HG03135 (cell line): ENCODE measurements around the gene GPR26.

ENCODE experiments used
- ATAC-seq: cut with Tn5 transposase; IDR thresholded peaks from one replicate; pipeline ENCODE4 v1.9.1; 2021; ENCODE audit warnings: mild to moderate bottlenecking, moderate library complexity; ENCODE audit not compliant: unreplicated experiment

The GPR26 gene

GRCh38 chr10:123645016-123645415 is 21.1 kb upstream of the GPR26 start:
- no peak for ATAC-seq

- no peak for ATAC-seq
These were observed 20.5 kb upstream of the GPR26 start for GRCh38 chr10:123645615-123646014.

DNA sequence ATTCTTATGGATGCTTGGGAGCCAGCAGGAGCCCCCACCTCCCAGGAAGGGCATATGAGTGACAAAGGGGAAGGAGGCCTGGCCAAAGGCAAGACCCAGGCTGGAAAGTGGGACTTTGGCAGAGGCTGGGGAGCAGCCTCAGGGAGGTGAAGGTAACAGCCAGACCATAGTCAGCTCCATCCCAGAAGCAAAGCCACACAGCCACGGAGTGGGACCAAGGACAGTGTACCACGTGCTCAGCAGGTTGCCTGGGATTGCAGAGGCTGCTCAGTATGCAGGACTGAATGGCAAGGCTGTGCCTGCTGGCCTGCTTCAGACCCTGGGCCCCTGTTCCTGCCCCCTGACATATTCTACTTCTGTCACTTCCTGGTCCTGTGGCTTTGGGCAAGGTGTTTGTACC is 17.6 kb upstream of the GPR26 start:
- ATAC-seq = no peak

DNA sequence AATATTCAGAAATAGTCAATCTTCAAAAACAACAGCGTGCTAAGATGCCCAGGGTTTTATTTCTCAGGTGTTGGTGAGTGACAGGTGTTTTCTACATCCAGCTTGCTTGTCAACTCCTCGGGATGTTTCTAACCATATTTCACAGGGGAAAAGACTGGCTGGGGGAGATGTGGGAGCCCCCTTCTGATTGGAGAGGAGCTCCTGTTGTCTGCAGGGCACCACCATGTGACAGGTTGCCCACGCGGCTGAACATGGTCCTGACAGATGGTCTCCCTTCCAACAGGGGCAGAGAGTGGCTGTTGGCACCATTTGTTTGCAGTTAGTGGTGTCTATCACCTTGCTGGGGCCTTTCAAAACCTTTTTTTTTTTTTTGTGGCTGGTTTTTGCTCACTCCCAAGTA is 16.5 kb upstream of the GPR26 start:
- no peak for ATAC-seq

DNA sequence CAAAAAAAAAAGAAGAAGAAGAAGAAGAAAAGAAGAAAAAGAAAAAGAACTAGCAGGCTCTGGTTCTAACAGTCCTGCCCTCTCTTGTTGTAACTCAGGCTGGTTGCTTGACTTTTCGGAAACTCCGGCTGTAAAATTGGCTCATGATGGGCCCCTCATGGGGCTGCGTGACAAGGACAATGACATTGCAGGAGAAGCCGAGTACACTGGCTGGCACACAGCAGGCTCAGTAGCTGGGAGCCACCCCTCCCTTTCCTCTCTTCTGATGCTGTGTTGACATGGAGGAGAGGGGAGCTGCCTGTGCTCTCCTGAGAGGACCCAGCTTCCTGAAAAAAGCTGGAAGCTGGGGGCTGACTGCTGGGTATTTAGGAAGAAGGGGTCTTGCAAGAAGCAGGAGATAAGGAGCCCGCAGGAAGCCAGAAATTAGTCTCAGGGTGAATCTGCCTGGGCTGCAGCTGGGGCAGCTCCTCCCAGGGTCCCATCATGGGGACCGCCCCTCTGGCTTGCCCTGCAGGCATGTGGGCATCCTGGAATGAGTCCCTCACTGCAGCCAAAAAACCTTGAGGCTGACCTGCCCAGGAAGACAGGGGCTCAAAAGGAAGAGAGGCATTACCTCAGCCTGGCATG is 14.6 kb upstream of the GPR26 start:
- no peak for ATAC-seq

DNA sequence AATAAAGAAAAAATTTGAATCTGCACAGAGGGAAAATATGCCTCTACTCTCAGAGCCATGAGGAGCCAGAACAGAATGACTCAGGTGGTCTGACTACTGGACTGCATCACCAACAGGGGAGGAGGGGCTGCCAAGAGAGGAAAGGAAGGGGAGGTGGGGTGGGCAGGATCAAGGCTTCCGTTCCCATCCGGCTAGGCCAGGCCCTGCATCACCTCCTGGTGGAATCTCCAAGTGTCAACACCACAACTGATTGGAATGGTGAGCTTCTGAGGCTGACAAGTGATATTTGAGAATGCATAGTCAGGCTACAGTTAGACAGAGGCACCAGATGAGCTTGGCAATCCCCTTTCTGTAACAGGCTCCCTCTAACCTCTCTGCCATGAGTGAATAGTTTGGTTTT is 10.4 kb upstream of the GPR26 start:
- ATAC-seq = no peak

- no peak for ATAC-seq
These were observed 2.6 kb upstream of the GPR26 start for GRCh38 chr10:123663522-123663921.

- no peak for ATAC-seq
These were observed 466 bp upstream of the GPR26 start for GRCh38 chr10:123665491-123666286.

DNA sequence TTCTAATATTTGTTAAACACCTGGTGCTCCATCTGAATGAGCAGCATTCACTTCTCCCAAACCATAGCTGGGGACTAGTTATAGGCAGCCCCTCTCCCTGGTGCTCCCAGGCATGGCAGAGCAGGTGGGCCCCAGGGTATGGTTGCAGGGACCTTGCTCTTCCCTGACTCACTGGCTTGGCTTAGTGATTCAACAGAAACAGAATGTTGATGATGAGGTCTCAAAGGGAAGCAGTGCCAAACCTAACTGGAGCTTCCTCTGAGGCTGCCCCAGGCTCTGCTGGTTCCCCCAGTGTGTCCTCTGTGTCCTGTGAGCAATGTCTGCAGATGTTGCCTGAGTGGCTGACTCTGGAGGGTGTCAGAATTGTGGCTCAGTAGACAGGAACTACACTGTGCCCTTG is 3.7 kb downstream of the GPR26 start:
- ATAC-seq = no peak

DNA sequence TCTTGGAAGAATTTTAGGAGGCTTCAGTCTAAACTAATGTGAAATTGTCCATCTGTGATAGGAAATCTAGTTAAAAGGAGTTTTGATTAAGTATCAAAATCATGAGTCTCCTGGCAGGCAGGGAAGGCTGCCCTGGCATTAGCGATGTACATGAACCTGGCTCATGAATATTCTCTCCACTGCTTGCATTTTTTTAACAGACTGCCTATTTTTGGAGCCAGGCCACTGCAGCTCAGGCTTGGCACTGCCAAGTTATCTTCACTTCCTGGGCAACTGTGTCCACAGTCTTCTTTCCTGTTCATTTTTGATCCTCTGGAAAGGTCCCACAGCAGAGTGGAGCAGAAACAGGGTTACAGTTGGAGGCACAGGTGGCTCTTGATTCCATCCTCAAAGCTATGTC is 7.0 kb downstream of the GPR26 start:
- ATAC-seq = no peak

- ATAC-seq = no peak
These were observed 8.6 kb downstream of the GPR26 start for GRCh38 chr10:123674741-123675140.

- no peak for ATAC-seq
These were observed 9.7 kb downstream of the GPR26 start for GRCh38 chr10:123675811-123676210.

DNA sequence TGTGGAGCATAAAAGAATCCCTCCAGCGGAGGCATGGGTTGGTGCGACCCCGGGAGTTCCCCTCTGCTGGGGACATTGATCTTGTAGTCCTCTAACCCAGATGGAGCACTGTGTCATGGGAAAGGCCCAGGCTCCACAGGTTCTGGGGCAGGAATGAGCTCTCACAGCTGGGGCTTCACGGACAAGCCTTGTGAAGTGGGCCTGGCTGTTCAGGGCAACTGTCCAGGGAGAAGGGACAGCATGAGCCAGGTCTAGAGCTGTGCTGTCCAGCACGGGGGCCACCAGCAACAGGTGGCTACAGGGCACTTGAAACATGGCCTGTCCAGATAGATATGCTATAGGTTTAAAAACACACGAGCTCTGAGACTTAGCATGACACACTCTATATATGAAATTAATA is 11.4 kb downstream of the GPR26 start:
- no peak for ATAC-seq

GRCh38 chr10:123678376-123678775 is 12.2 kb downstream of the GPR26 start:
- no peak for ATAC-seq

- no peak for ATAC-seq
These were observed 15.1 kb downstream of the GPR26 start for GRCh38 chr10:123681285-123681684.

DNA sequence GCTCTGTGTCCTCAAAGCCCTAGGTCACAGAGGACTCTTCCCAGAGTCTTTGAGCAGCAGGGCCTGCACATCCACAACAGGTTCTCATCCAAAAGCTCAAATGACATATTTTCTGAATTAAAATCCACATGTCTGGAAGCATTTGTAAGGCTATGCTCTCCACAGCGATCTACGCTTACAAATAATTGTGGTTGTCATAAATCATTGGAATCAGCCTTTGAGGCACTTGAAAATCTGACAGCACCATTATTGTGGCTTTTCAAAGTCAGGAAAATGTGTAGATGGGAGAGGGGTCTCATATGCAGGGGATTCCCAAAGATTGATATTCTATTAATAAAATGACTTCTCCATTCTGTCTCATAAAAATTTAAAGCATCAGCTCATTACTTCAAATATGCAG is 16.3 kb downstream of the GPR26 start:
- no peak for ATAC-seq

- ATAC-seq = no peak
These were observed 17.3 kb downstream of the GPR26 start for GRCh38 chr10:123683459-123683858.

DNA sequence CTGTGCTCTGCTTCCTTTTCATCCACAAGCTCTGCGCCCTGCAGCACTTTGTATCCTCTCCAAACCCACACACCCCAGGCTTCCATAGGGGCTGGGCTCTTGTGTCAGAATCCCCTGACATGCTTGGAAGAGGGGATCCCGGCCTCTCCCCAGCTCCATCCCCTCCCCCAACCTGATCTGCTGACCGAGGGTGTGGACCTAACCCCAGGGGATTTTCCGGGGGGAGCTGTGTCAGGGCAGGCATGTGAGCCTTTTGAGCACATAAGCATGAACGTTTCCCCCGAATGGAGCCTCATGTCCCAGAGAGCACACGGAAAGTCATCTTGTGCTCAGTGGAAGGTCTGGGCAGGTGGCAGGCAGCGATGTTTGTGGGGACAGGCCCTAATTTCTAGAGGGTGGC is 17.7 kb downstream of the GPR26 start:
- no peak for ATAC-seq

- ATAC-seq = no peak
These were observed 19.1 kb downstream of the GPR26 start for GRCh38 chr10:123685260-123685659.

DNA sequence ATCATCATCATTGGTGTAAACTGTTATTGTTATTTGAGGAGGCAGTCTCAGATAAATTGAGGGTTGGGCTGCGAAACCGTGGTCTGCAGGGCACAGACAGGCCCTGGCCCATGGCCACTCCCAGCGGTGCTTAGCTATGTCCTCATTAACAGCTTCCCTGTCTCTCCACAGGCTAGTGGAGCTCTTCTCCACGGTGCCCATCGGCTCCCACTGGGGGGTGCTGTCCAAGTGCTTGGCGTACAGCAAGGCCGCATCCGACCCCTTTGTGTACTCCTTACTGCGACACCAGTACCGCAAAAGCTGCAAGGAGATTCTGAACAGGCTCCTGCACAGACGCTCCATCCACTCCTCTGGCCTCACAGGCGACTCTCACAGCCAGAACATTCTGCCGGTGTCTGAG is 21.6 kb downstream of the GPR26 start:
- no peak for ATAC-seq

DNA sequence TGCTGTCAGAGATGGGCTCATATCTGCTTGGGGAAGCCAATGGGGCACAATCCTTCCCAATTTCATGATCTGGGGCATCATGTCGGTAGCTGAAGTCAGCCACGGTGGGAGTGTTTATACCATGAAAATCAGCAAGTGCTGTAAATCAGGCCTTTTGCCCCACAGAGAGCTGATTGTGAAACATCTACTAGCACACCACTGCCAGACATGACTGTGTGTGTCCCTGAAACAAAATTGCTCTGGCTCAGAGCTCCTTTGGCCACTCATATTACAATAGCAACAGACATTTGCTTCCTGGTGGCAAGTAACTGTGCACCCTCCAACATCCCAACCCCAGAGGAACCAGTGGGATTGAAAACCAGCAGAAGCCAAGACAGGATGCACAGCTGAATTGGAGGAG is 23.7 kb downstream of the GPR26 start:
- ATAC-seq = no peak

DNA sequence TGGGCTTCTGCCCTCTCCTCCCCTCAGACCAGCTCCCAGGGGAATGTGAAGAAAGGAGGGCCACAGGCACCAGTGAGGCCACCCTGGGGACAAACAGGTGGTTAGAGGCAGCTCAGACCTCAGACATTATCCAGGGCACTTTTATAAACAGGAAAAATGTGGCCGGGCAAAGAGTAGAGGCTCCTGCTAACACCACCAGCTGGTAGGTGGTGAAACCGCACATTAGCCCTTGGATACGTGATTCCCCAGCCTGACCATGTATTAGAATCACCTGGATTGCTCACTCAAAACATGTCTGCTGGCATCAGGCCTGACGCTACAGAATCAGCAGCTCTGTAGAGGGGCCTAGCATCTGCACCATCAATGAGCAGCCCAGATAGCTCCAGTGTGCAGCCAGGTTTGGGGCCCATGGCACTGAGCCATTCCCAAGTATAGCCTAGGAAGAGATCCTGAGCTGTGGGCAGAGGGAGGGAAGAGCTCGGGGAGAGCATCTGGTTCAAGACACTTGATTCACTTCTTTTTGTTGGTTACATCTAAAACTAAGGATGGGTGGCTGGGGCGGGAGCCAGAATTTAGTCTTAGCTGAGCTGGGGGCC is 37.1 kb downstream of the GPR26 start:
- ATAC-seq = no peak
